GOT3 (cell line): ENCODE results near the gene CDKN1B.

ENCODE experiments used
- DNase-seq: peaks from one replicate; lab custom pipeline; 2025; ENCODE audit warnings: mixed read lengths; lab: John Stamatoyannopoulos, UW

Gene CDKN1B

GRCh38 chr12:12759234-12759915 is 42.2 kb downstream of the CDKN1B start:
- DNase-seq: no peak

- DNase-seq: no peak
Observed at GRCh38 chr12:12764824-12765223, 47.7 kb downstream of the CDKN1B start.

GRCh38 chr12:12770262-12770661 is 53.1 kb downstream of the CDKN1B start:
- no peak for DNase-seq
